ENCODE measurements around the gene FGFRL1.

Gene FGFRL1

DNA sequence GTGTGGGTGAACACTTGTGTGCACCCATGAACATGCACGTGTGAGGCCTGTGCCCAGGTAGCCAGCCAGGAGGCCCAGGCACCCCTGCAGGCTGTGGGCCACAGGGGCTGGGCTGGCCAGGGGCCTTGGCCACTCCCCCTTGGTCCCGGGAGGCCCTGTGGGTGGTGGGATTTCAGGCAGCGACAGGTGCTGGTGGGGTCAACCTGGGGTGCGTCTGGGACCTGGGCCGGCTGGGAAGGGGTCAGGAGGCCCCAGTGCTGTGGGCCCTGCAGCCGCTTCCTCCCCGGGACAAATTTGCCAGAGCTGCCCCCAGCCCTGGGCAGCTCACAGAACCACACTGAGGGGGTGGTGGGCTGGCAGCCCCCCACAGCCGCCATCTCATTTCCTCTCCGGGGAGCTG is 7.9 kb downstream of the FGFRL1 start:
- H3K27ac ChIP-seq (ENCODE audit: low read depth, low read length): no peak overlapping the region
- H3K4me3 ChIP-seq (ENCODE audit: low read length): no peak overlapping the region
- no peaks in the 10 kb centered on the region for H3K9me3 ChIP-seq (ENCODE audit: control insufficient read depth, insufficient read depth, low read length)
- H3K4me2 ChIP-seq (ENCODE audit: low read length): no peak overlapping the region
- H3K79me2 ChIP-seq (ENCODE audit: control insufficient read depth, low read length): no peaks in the 10 kb centered on the region
- H3K27me3 ChIP-seq (ENCODE audit: control insufficient read depth, low read length): no peaks in the 10 kb centered on the region
- no peaks in the 10 kb centered on the region for H3K9me2 ChIP-seq (replicated peaks; ENCODE audit: control insufficient read depth, low read length)
- TF ChIP-seq, protein P1, sequence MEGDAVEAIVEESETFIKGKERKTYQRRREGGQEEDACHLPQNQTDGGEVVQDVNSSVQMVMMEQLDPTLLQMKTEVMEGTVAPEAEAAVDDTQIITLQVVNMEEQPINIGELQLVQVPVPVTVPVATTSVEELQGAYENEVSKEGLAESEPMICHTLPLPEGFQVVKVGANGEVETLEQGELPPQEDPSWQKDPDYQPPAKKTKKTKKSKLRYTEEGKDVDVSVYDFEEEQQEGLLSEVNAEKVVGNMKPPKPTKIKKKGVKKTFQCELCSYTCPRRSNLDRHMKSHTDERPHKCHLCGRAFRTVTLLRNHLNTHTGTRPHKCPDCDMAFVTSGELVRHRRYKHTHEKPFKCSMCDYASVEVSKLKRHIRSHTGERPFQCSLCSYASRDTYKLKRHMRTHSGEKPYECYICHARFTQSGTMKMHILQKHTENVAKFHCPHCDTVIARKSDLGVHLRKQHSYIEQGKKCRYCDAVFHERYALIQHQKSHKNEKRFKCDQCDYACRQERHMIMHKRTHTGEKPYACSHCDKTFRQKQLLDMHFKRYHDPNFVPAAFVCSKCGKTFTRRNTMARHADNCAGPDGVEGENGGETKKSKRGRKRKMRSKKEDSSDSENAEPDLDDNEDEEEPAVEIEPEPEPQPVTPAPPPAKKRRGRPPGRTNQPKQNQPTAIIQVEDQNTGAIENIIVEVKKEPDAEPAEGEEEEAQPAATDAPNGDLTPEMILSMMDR (IDR thresholded peaks at IDR 0.05; ENCODE audit: low read depth, low read length, poor library complexity, severe bottlenecking): no peak
- TF ChIP-seq EZH2phosphoT487 (IDR thresholded peaks at IDR 0.05; ENCODE audit: borderline replicate concordance, low read length): no peak
- H3K36me3 ChIP-seq (ENCODE audit: control insufficient read depth, low read length): no peaks in the 10 kb centered on the region
- H3F3A ChIP-seq (ENCODE audit: control insufficient read depth, insufficient read depth): no peaks in the 10 kb centered on the region
- H4K20me1 ChIP-seq (ENCODE audit: control insufficient read depth, insufficient read depth, low read depth, low read length): no peaks in the 10 kb centered on the region
- H3K4me1 ChIP-seq (ENCODE audit: control insufficient read depth, low read length): peaks cover 11% of the 10 kb centered on the region

DNA sequence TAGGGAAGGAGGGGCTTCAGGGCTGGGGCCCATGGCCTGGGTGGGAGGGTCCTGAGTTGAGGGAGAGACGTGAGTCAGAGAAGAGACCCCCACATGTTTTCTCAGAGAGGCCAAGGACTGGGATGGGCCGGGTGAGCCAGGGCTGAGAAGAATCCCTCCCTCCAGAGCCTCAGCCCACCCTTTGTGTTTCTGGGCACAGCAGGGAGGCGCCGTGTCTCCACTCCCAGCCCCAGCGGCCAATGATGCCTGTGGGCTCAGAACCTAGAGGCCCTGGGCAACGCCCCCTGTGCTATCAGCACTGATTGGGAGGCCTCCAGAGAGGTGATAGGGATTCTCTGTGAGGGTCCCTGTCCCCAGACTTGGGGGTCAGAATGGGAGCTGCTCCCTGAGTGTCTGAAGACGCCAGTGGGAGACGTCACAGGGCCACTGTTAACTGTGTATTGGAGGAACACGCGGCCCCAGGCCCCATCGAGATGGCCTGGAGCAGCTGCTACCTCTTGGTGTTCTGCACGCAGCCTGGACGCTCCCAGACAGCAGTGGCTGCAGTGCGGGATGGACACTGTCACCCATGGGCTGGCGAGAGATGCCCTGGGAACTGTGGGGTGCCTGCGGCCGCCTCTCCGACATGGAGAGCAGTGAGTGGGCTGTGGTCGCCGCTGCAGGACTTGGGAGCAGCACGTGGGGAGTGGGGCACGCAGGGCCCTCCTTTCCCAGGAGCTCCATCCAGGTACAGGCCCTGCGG is 8.5 kb downstream of the FGFRL1 start:
- H3K27ac ChIP-seq (ENCODE audit: low read depth, low read length): no peak overlapping the region
- H3K9me2 ChIP-seq (replicated peaks; ENCODE audit: control insufficient read depth, low read length): no peaks in the 10 kb centered on the region
- H3K9me3 ChIP-seq (ENCODE audit: control insufficient read depth, insufficient read depth, low read length): no peaks in the 10 kb centered on the region
- H3K27me3 ChIP-seq (ENCODE audit: control insufficient read depth, low read length): no peaks in the 10 kb centered on the region
- peaks cover 11% of the 10 kb centered on the region for H3K4me1 ChIP-seq (ENCODE audit: control insufficient read depth, low read length)
- H3K4me3 ChIP-seq (ENCODE audit: low read length): no peak overlapping the region
- H3F3A ChIP-seq (ENCODE audit: control insufficient read depth, insufficient read depth): no peaks in the 10 kb centered on the region
- no peaks in the 10 kb centered on the region for H4K20me1 ChIP-seq (ENCODE audit: control insufficient read depth, insufficient read depth, low read depth, low read length)
- H3K79me2 ChIP-seq (ENCODE audit: control insufficient read depth, low read length): no peaks in the 10 kb centered on the region
- TF ChIP-seq EZH2phosphoT487 (IDR thresholded peaks at IDR 0.05; ENCODE audit: borderline replicate concordance, low read length): no peak
- TF ChIP-seq, protein P1 (IDR thresholded peaks at IDR 0.05; ENCODE audit: low read depth, low read length, poor library complexity, severe bottlenecking): no peak
- H3K4me2 ChIP-seq (ENCODE audit: low read length): no peak overlapping the region
- H3K36me3 ChIP-seq (ENCODE audit: control insufficient read depth, low read length): no peaks in the 10 kb centered on the region

DNA sequence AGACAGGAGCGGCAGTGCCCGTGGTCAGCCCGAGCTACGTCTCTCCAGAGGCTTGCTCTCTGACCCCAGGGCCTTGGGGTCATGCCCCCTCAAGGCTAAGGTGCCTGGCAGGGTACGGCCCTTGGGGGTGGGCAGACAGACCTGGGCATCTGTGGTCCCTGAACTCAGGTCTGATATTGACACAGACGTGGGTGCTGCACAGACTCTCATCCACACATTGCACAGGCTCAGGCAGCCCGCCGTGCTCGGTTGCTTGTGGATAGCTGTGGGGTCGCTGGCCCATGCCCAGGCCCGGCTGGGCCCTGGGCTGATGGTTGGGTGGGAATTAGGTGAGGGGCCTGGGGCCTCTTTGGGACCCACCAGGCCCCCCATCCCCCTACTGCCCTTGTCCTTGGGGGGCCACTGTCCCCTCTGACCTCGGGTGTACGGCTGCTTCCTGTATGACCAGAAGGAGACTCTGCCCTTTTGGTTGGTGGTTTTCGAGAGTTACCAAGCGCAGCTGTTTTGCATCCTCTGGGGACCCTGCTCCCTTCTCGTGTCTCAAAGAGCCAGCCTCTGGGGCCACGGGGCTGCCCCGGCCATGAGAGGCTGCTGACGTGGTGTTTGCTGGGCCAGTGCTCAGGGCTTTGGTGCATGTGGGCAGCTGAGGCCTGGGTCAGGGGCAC is 10.1 kb downstream of the FGFRL1 start:
- Histone ChIP-seq H3K4me1 (ENCODE audit: control insufficient read depth, low read length) (peaks cover 23% of the 10 kb centered on the region), H3K9me2 (replicated peaks; ENCODE audit: control insufficient read depth, low read length) (no peaks in the 10 kb centered on the region), H3K27ac (ENCODE audit: low read depth, low read length) (no peak overlapping the region), H3K79me2 (ENCODE audit: control insufficient read depth, low read length) (no peaks in the 10 kb centered on the region), H3K9me3 (ENCODE audit: control insufficient read depth, insufficient read depth, low read length) (no peaks in the 10 kb centered on the region), H3K4me2 (ENCODE audit: low read length) (no peak overlapping the region), H3K4me3 (ENCODE audit: low read length) (no peak overlapping the region), H4K20me1 (ENCODE audit: control insufficient read depth, insufficient read depth, low read depth, low read length) (no peaks in the 10 kb centered on the region), H3K27me3 (ENCODE audit: control insufficient read depth, low read length) (no peaks in the 10 kb centered on the region), H3K36me3 (ENCODE audit: control insufficient read depth, low read length) (no peaks in the 10 kb centered on the region), H3F3A (ENCODE audit: control insufficient read depth, insufficient read depth) (peaks cover 1% of the 10 kb centered on the region; the same call in 1 of the 2 replicates)
- TF ChIP-seq, protein P1 (IDR thresholded peaks at IDR 0.05; ENCODE audit: low read depth, low read length, poor library complexity, severe bottlenecking): no peak
- TF ChIP-seq EZH2phosphoT487 (IDR thresholded peaks at IDR 0.05; ENCODE audit: borderline replicate concordance, low read length): no peak
